ENCODE measurements around the gene C4BPB. TPM values are rescaled to one million over a fixed set of nuclear protein-coding genes. Genes with fewer than 3 reads are reported as not detected.
A peak's percentile ranks its signal among the peaks of the same experiment; 100 is the strongest.

Gene C4BPB
- total and polyA plus RNA-seq, 2 of the 13 experiments (the other 11 are each of a cell fraction or from before 2014, with no cell fraction given), result 155 to 266 TPM

- TF ChIP-seq TFDP2 (CRISPR knock-in tag; IDR thresholded peaks at IDR 0.05) (no peak; the same call in 1 of the 2 replicates), ZNF234 (CRISPR knock-in tag; conservative IDR thresholded peaks at IDR 0.05) (no peak), ZNF10 (CRISPR knock-in tag; IDR thresholded peaks at IDR 0.05; ENCODE audit: borderline replicate concordance, low read depth) (no peak), E2F2 (CRISPR knock-in tag; IDR thresholded peaks at IDR 0.05; ENCODE audit: borderline replicate concordance) (no peak), ZNF431 (CRISPR knock-in tag; IDR thresholded peaks at IDR 0.05; ENCODE audit: borderline replicate concordance, low read depth) (no peak), LCORL (IDR thresholded peaks at IDR 0.05) (peak; percentile 21; the same call in 1 of the 2 replicates), LCORL (CRISPR knock-in tag; IDR thresholded peaks at IDR 0.05) (peak; percentile 46; the same call in 1 of the 2 replicates), KAT7 (CRISPR knock-in tag; IDR thresholded peaks at IDR 0.05; ENCODE audit: borderline replicate concordance) (0 out of 2 replicates have a peak, but pooled peaks have one; percentile 63), RFX1 (IDR thresholded peaks at IDR 0.05) (no peak), POLR2A (IDR thresholded peaks at IDR 0.05; ENCODE audit: insufficient read depth in 1 of 2, low read depth in 2 of 2, low read length in 2 of 2) (peak in 1 of 2 experiments; percentile 63; a peak in 2 of 4 replicates), FOXK2 (IDR thresholded peaks at IDR 0.05) (peak; percentile 58), HNF4A (CRISPR knock-in tag; IDR thresholded peaks at IDR 0.05) (peak; percentile 93), ZHX2 (IDR thresholded peaks at IDR 0.05; ENCODE audit: low read depth) (peak; percentile 14; the same call in 1 of the 2 replicates), ZHX2 (CRISPR knock-in tag; IDR thresholded peaks at IDR 0.05; ENCODE audit: borderline replicate concordance) (no peak), ZNF253 (CRISPR knock-in tag; IDR thresholded peaks at IDR 0.05; ENCODE audit: borderline replicate concordance) (no peak), ETV6 (CRISPR knock-in tag; conservative IDR thresholded peaks at IDR 0.05) (peak; percentile 70; the same call in 1 of the 2 replicates), RBFOX2 (IDR thresholded peaks at IDR 0.05; ENCODE audit: low read depth, low read length) (peak; percentile 59; the same call in 1 of the 2 replicates), TBX3 (IDR thresholded peaks at IDR 0.05; ENCODE audit: borderline replicate concordance) (0 out of 2 replicates have a peak, but pooled peaks have one; percentile 42), ZNF784 (CRISPR knock-in tag; IDR thresholded peaks at IDR 0.05; ENCODE audit: borderline replicate concordance) (peak; percentile 85; the same call in 1 of the 2 replicates), HOXD1 (CRISPR knock-in tag; IDR thresholded peaks at IDR 0.05) (peak; percentile 36; the same call in 1 of the 2 replicates)
Measured at GRCh38 chr1:207088701-207089626, at the start of gene C4BPB (continued).
